ENCODE data around the gene TMEM150C.
"Not testable (repeated sequence)": the region's sequence is repeated elsewhere in the genome, so short reads cannot be mapped to it uniquely, and the experiment has no call there.

DNA sequence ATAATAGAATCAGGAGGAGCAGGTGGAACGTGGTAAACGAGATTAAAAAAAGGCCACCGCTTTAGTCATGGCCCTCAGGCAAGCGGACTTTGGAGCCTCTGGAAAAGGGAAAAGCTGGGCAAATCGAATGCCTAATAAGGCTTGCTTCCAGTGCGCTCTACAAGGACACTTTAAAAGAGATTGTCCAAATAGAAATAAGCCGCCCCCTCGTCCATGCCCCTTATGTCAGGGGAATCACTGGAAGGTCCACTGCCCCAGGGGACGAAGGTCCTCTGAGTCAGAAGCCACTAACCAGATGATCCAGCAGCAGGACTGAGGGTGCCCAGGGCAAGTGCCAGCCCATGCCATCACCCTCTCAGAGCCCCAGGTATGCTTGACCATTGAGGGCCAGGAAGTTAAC, 84.3 kb downstream of the TMEM150C start:
- not testable (repeated sequence) for TF ChIP-seq CEBPB (IDR thresholded peaks at IDR 0.05; ENCODE audit: low read depth, low read length); CTCF (conservative IDR thresholded peaks at IDR 0.05; ENCODE audit: low read depth, low read length); POLR2A (IDR thresholded peaks at IDR 0.05; ENCODE audit: low read depth, low read length)
